PFSK-1 (cell line): ENCODE data around the gene TREML2.

Experiments used
- FOXP2 ChIP-seq: optimal IDR thresholded peaks from 2 replicates; pipeline ENCODE3; 2011; ENCODE audit warnings: borderline replicate concordance, control low read depth, inconsistent platforms; ENCODE audit not compliant: insufficient read depth; ENCODE audit errors: extremely low read length, extremely low read depth
- POLR2AphosphoS5 ChIP-seq: IDR thresholded peaks from 2 replicates; pipeline ENCODE4 v1.6.1; 2012; ENCODE audit warnings: low read depth, mild to moderate bottlenecking, control low read depth, low read length, moderate library complexity
- REST ChIP-seq, 2 experiments: IDR thresholded peaks; 2 replicates each; pipeline versions ENCODE4 v1.6.1 to v1.8.0; 2011 to 2012; ENCODE audit warnings: low read depth in 2 of 2, low read length in 2 of 2, control low read depth in 1 of 2, inconsistent platforms in 1 of 2, mild to moderate bottlenecking in 1 of 2, moderate library complexity in 1 of 2; ENCODE audit not compliant: insufficient read depth in 1 of 2
- SIN3A ChIP-seq: IDR thresholded peaks from 2 replicates; pipeline ENCODE4 v1.6.1; 2012; ENCODE audit warnings: mild to moderate bottlenecking, low read length, moderate library complexity, borderline replicate concordance; ENCODE audit not compliant: insufficient read depth
- TAF1 ChIP-seq: IDR thresholded peaks from 2 replicates; pipeline ENCODE4 v1.6.1; 2012; ENCODE audit warnings: low read length, control low read depth, borderline replicate concordance; ENCODE audit not compliant: insufficient read depth

The TREML2 gene

GRCh38 chr6:41184761-41185160 is 16.2 kb downstream of the TREML2 start:
- TF ChIP-seq SIN3A: no peak
- TF ChIP-seq TAF1: no peak
- no peak for TF ChIP-seq POLR2AphosphoS5
- no peak for TF ChIP-seq FOXP2
- TF ChIP-seq REST (IDR thresholded peaks at IDR 0.05; ENCODE audit: insufficient read depth in 1 of 2, low read depth in 2 of 2, low read length in 2 of 2): no peak

- no peak for TF ChIP-seq FOXP2
- no peak for TF ChIP-seq SIN3A
- no peak for TF ChIP-seq POLR2AphosphoS5
- TF ChIP-seq TAF1: no peak
- TF ChIP-seq REST (IDR thresholded peaks at IDR 0.05; ENCODE audit: insufficient read depth in 1 of 2, low read depth in 2 of 2, low read length in 2 of 2): no peak
Measured at GRCh38 chr6:41182069-41183034, 18.6 kb downstream of the TREML2 start.

GRCh38 chr6:41181566-41181965 is 19.4 kb downstream of the TREML2 start:
- no peak for TF ChIP-seq SIN3A
- TF ChIP-seq FOXP2: no peak
- TF ChIP-seq POLR2AphosphoS5: no peak
- no peak for TF ChIP-seq REST (IDR thresholded peaks at IDR 0.05; ENCODE audit: insufficient read depth in 1 of 2, low read depth in 2 of 2, low read length in 2 of 2)
- no peak for TF ChIP-seq TAF1

- no peak for TF ChIP-seq REST (IDR thresholded peaks at IDR 0.05; ENCODE audit: insufficient read depth in 1 of 2, low read depth in 2 of 2, low read length in 2 of 2)
- TF ChIP-seq SIN3A: no peak
- no peak for TF ChIP-seq POLR2AphosphoS5
- no peak for TF ChIP-seq TAF1
- no peak for TF ChIP-seq FOXP2
Measured at GRCh38 chr6:41179163-41179562, 21.8 kb downstream of the TREML2 start.
